HL-60 (cell line): ENCODE results near the gene RTL10.

ENCODE experiments used
- POLR2AphosphoS5 ChIP-seq: IDR thresholded peaks from 2 replicates; pipeline ENCODE4 v1.6.1; 2012; ENCODE audit warnings: low read depth
- SPI1 ChIP-seq: IDR thresholded peaks from 2 replicates; pipeline ENCODE4 v1.6.1; 2012; ENCODE audit warnings: low read depth, mild to moderate bottlenecking, borderline replicate concordance
- TF ChIP-seq, protein P1 (sequence below): IDR thresholded peaks from 2 replicates; pipeline ENCODE4 v1.6.1; 2012; ENCODE audit warnings: low read depth; ENCODE audit not compliant: insufficient replicate concordance
- TF ChIP-seq, protein P2 (sequence below): IDR thresholded peaks from one replicate; pipeline ENCODE4 v1.5.1; 2011; ENCODE audit warnings: low read length, control low read depth, inconsistent platforms; ENCODE audit not compliant: insufficient read depth

GRCh38 chr22:19898831-19899567 lies 44.3 kb upstream of the RTL10 start:
- TF ChIP-seq, protein P1, sequence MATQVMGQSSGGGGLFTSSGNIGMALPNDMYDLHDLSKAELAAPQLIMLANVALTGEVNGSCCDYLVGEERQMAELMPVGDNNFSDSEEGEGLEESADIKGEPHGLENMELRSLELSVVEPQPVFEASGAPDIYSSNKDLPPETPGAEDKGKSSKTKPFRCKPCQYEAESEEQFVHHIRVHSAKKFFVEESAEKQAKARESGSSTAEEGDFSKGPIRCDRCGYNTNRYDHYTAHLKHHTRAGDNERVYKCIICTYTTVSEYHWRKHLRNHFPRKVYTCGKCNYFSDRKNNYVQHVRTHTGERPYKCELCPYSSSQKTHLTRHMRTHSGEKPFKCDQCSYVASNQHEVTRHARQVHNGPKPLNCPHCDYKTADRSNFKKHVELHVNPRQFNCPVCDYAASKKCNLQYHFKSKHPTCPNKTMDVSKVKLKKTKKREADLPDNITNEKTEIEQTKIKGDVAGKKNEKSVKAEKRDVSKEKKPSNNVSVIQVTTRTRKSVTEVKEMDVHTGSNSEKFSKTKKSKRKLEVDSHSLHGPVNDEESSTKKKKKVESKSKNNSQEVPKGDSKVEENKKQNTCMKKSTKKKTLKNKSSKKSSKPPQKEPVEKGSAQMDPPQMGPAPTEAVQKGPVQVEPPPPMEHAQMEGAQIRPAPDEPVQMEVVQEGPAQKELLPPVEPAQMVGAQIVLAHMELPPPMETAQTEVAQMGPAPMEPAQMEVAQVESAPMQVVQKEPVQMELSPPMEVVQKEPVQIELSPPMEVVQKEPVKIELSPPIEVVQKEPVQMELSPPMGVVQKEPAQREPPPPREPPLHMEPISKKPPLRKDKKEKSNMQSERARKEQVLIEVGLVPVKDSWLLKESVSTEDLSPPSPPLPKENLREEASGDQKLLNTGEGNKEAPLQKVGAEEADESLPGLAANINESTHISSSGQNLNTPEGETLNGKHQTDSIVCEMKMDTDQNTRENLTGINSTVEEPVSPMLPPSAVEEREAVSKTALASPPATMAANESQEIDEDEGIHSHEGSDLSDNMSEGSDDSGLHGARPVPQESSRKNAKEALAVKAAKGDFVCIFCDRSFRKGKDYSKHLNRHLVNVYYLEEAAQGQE, result no peak
- TF ChIP-seq, protein P2, sequence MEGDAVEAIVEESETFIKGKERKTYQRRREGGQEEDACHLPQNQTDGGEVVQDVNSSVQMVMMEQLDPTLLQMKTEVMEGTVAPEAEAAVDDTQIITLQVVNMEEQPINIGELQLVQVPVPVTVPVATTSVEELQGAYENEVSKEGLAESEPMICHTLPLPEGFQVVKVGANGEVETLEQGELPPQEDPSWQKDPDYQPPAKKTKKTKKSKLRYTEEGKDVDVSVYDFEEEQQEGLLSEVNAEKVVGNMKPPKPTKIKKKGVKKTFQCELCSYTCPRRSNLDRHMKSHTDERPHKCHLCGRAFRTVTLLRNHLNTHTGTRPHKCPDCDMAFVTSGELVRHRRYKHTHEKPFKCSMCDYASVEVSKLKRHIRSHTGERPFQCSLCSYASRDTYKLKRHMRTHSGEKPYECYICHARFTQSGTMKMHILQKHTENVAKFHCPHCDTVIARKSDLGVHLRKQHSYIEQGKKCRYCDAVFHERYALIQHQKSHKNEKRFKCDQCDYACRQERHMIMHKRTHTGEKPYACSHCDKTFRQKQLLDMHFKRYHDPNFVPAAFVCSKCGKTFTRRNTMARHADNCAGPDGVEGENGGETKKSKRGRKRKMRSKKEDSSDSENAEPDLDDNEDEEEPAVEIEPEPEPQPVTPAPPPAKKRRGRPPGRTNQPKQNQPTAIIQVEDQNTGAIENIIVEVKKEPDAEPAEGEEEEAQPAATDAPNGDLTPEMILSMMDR, result no peak
- TF ChIP-seq POLR2AphosphoS5, result no peak
- TF ChIP-seq SPI1, result no peak
